Left lung (tissue), 10 donors: ENCODE results near the gene TESK2. TPM values are rescaled to one million over a fixed set of nuclear protein-coding genes. Genes with fewer than 3 reads are reported as not detected.
"Not testable (repeated sequence)": the region's sequence is repeated elsewhere in the genome, so short reads cannot be mapped to it uniquely, and the experiment has no call there.

Experiments
- ATAC-seq: fragments of 200-7000 bp; cut with Tn5 transposase; one replicate; pipeline ENCODE4 v1.9.1; 2020; ENCODE audit warnings: moderate library complexity
- DNase-seq, 4 donors: peaks; one replicate each; pipeline ENCODE4 v3.0.0-alpha.2; 2013 to 2020
- H3K27ac ChIP-seq, 2 donors: fragments of 200-600 bp; sonication (generic) in 1 of 2; one replicate each; pipeline versions ENCODE4 v1.5.0 to v1.8.0; 2020 to 2021
- H3K27me3 ChIP-seq, 2 donors: fragments of 200-600 bp; sonication (generic) in 1 of 2; one replicate each; pipeline versions ENCODE4 v1.5.0 to v1.8.0; 2020 to 2021
- H3K36me3 ChIP-seq, 2 donors: fragments of 200-600 bp; sonication (generic) in 1 of 2; one replicate each; pipeline versions ENCODE4 v1.5.0 to v1.8.0; 2020 to 2021
- H3K4me1 ChIP-seq, 2 donors: fragments of 200-600 bp; one replicate each; pipeline ENCODE4 v1.8.0; 2021
- H3K4me3 ChIP-seq, 2 donors: fragments of 200-600 bp; sonication (generic) in 1 of 2; one replicate each; pipeline versions ENCODE4 v1.5.0 to v1.8.0; 2020 to 2021; ENCODE audit warnings: mild to moderate bottlenecking in 1 of 2
- H3K9me3 ChIP-seq, 2 donors: fragments of 200-600 bp; sonication (generic) in 1 of 2; one replicate each; pipeline versions ENCODE4 v1.5.0 to v1.8.0; 2020 to 2021
- intact Hi-C, 2 donors: fragments of 100-400 bp; cut with DNase I; formaldehyde crosslinking; loops; one replicate each; pipeline versions ENCODE4 v1.11.2 to v1.14.2; 2022
- polyA plus RNA-seq, 6 donors: library from polyadenylated mRNA; unstranded; fragments of 120-200 nt; gene quantifications; one replicate each; pipeline ENCODE4 v1.2.1, GENCODE V29; 2013; ENCODE audit not compliant: insufficient read length in 6 of 6
- total RNA-seq, 2 donors: library from RNA; stranded (reverse); fragmentation: NEBNext Ultra II Directional; extraction: Animal tissue kit (Norgen Biotek cat#: 25700); gene quantifications; one replicate each; pipeline ENCODE4 v1.2.1, GENCODE V29; 2021
- TF ChIP-seq, protein P1 (sequence below), 2 donors: fragments of 200-600 bp; sonication (generic) in 1 of 2; IDR thresholded peaks; one replicate each; pipeline versions ENCODE4 v1.5.0 to v1.8.0; 2021; ENCODE audit warnings: antibody characterized with exemption in 2 of 2
- donor health status: DM: no; HTN: yes; CAD: no.
- donor health status: DM: no; HTN: no; CAD: no.

Gene TESK2
- total and polyA plus RNA-seq, 8 donors: 4.3 to 12.5 (median 9.2) TPM

- Histone ChIP-seq H3K4me3 (no peak overlapping the region), H3K36me3 (no peaks in the 10 kb centered on the region), H3K27me3 (no peaks in the 10 kb centered on the region), H3K9me3 (no peaks in the 10 kb centered on the region), H3K4me1 (no peaks in the 10 kb centered on the region), H3K27ac (no peak overlapping the region)
- DNase-seq (no peak), ATAC-seq (no peak)
- intact Hi-C loops: no loop called here
- TF ChIP-seq, protein P1, sequence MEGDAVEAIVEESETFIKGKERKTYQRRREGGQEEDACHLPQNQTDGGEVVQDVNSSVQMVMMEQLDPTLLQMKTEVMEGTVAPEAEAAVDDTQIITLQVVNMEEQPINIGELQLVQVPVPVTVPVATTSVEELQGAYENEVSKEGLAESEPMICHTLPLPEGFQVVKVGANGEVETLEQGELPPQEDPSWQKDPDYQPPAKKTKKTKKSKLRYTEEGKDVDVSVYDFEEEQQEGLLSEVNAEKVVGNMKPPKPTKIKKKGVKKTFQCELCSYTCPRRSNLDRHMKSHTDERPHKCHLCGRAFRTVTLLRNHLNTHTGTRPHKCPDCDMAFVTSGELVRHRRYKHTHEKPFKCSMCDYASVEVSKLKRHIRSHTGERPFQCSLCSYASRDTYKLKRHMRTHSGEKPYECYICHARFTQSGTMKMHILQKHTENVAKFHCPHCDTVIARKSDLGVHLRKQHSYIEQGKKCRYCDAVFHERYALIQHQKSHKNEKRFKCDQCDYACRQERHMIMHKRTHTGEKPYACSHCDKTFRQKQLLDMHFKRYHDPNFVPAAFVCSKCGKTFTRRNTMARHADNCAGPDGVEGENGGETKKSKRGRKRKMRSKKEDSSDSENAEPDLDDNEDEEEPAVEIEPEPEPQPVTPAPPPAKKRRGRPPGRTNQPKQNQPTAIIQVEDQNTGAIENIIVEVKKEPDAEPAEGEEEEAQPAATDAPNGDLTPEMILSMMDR (IDR thresholded peaks at IDR 0.05): no peak
Observed at GRCh38 chr1:45530632-45531135, 39.7 kb upstream of the TESK2 start.

GRCh38 chr1:45526135-45526644 is 35.2 kb upstream of the TESK2 start:
- H3K27me3 ChIP-seq: peaks cover 0 to 3% of the 10 kb centered on the region in 2 donors
- no peaks in the 10 kb centered on the region for H3K9me3 ChIP-seq
- peak; percentile 25 for ATAC-seq
- intact Hi-C loops: no loop called here
- H3K36me3 ChIP-seq: no peaks in the 10 kb centered on the region
- DNase-seq: peak in 1 of 4 donors; percentile 49
- TF ChIP-seq, protein P1 (IDR thresholded peaks at IDR 0.05): no peak
- H3K4me3 ChIP-seq: no peak overlapping the region
- no peak overlapping the region for H3K27ac ChIP-seq
- peaks cover 0 to 11% of the 10 kb centered on the region in 2 donors for H3K4me1 ChIP-seq

- intact Hi-C loops, H3K36me3 ChIP-seq: not testable (repeated sequence)
Observed at GRCh38 chr1:45523975-45524374, 33.0 kb upstream of the TESK2 start.

GRCh38 chr1:45523516-45523915 is 32.6 kb upstream of the TESK2 start:
- H3K4me3 ChIP-seq, intact Hi-C loops, ATAC-seq, DNase-seq, H3K36me3 ChIP-seq, H3K27ac ChIP-seq, H3K27me3 ChIP-seq, H3K9me3 ChIP-seq: not testable (repeated sequence)
- H3K4me1 ChIP-seq: peaks cover 11 to 22% of the 10 kb centered on the region in 2 donors

More at GRCh38 chr1:45523975-45524374, 33.0 kb upstream of the TESK2 start:
- H3K27me3 ChIP-seq, H3K27ac ChIP-seq, DNase-seq, H3K4me3 ChIP-seq, ATAC-seq, H3K9me3 ChIP-seq: not testable (repeated sequence)
- H3K4me1 ChIP-seq: peaks cover 8 to 18% of the 10 kb centered on the region in 2 donors

- ATAC-seq (no peak), DNase-seq (no peak)
- TF ChIP-seq, protein P1 (IDR thresholded peaks at IDR 0.05): no peak
- H3K36me3 ChIP-seq: peaks cover 0 to 13% of the 10 kb centered on the region in 2 donors
- peak overlapping the region; percentile 85 to 91 for H3K4me3 ChIP-seq
- intact Hi-C loops: no loop called here
- H3K27ac ChIP-seq: peak overlapping the region; percentile 91 to 96
- peaks cover 0 to 9% of the 10 kb centered on the region in 2 donors for H3K27me3 ChIP-seq
- H3K4me1 ChIP-seq: peaks cover 11 to 23% of the 10 kb centered on the region in 2 donors
- H3K9me3 ChIP-seq: no peaks in the 10 kb centered on the region
Observed at GRCh38 chr1:45522324-45523104, 31.6 kb upstream of the TESK2 start.
